Natural killer cell treated with Interleukin-12 subunit alpha and Interleukin-12 subunit beta and Interleukin-15 and Interleukin-18, amount 100 ng/mL, for 72 hours (primary cell): ENCODE measurements around the gene RNF167. TPM values are rescaled to one million over a fixed set of nuclear protein-coding genes. Genes with fewer than 3 reads are reported as not detected.
"Not testable (repeated sequence)": the region's sequence is repeated elsewhere in the genome, so short reads cannot be mapped to it uniquely, and the experiment has no call there.

Experiments used
- ATAC-seq, 2 donors: fragments of 150-1000 bp; cut with Tn5 transposase in 1 of 2; sonication (Bioruptor Pico), chemical (Tn5 transposase) in 1 of 2; 2 replicates each; pipeline ENCODE4 v1.10.0; 2021
- DNase-seq: peaks from one replicate; pipeline ENCODE4 v3.0.0; 2022; ENCODE audit warnings: low spot score
- H3K27ac Mint-ChIP-seq, 2 donors: 1 replicate in 1 of 2; 2 replicates in 1 of 2; pipeline ENCODE4 v1.8.0; 2022; ENCODE audit warnings: mixed read lengths in 2 of 2, mild to moderate bottlenecking in 1 of 2, moderate library complexity in 1 of 2
- H3K27me3 Mint-ChIP-seq, 2 donors: 1 replicate in 1 of 2; 2 replicates in 1 of 2; pipeline ENCODE4 v1.8.0; 2022; ENCODE audit warnings: mixed read lengths in 2 of 2
- H3K36me3 Mint-ChIP-seq: one replicate; pipeline ENCODE4 v1.8.0; 2022; ENCODE audit warnings: mixed read lengths
- H3K4me1 Mint-ChIP-seq, 2 donors: 1 replicate in 1 of 2; 2 replicates in 1 of 2; pipeline ENCODE4 v1.8.0; 2022; ENCODE audit warnings: low read depth in 2 of 2, mixed read lengths in 2 of 2, mild to moderate bottlenecking in 1 of 2
- H3K4me3 Mint-ChIP-seq: one replicate; pipeline ENCODE4 v1.8.0; 2022; ENCODE audit warnings: mixed read lengths
- H3K9me3 Mint-ChIP-seq: 2 replicates; pipeline ENCODE4 v1.8.0; 2022; ENCODE audit warnings: mixed read lengths
- total RNA-seq, 2 donors: library from RNA; stranded (reverse); gene quantifications; one replicate each; pipeline ENCODE4 v1.2.3, GENCODE V29; 2022

RNF167 gene
- total RNA-seq, 2 donors from 2014 or later: 144 to 150 TPM

DNA sequence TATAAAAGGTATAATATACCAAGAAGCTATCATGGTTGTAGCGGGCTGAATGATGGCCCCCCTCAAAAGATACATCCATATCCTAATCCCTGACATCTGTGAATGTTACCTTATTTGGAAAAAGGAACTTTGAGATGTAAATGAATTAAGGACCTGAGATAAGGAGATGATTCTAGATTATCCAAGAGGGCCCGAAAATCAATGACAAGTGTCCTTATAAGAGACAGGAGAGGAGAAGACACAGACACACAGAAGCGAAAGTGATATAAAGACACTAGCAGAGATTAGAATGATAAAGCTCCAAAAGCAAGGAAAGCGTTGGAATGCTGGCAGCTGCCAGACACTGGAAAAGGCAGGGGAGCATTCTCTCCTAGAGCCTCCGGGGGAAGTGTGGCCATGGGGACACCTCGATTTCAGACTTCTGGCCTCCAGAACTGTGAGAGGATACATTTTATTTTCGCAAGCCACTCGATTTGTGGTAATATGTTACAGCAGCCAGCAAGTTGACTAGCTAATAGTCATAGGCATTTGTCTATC is 20.5 kb upstream of the RNF167 start:
- Mint-ChIP-seq H3K4me1 (peaks cover 0 to 8% of the 10 kb centered on the region in 2 donors), H3K36me3 (no peaks in the 10 kb centered on the region), H3K9me3 (no peaks in the 10 kb centered on the region), H3K4me3 (no peak overlapping the region), H3K27ac (no peak overlapping the region), H3K27me3 (no peaks in the 10 kb centered on the region)
- ATAC-seq (no peak), DNase-seq (no peak)

- no peak for DNase-seq
- Mint-ChIP-seq H3K36me3 (no peaks in the 10 kb centered on the region), H3K9me3 (no peaks in the 10 kb centered on the region), H3K27me3 (no peaks in the 10 kb centered on the region), H3K4me3 (no peak overlapping the region), H3K4me1 (peaks cover 0 to 8% of the 10 kb centered on the region in 2 donors), H3K27ac (peak overlapping the region in 1 of 2 donors; percentile 45)
- ATAC-seq: peak; percentile 68 to 91
Observed at GRCh38 chr17:4920351-4921048, 19.6 kb upstream of the RNF167 start.

DNA sequence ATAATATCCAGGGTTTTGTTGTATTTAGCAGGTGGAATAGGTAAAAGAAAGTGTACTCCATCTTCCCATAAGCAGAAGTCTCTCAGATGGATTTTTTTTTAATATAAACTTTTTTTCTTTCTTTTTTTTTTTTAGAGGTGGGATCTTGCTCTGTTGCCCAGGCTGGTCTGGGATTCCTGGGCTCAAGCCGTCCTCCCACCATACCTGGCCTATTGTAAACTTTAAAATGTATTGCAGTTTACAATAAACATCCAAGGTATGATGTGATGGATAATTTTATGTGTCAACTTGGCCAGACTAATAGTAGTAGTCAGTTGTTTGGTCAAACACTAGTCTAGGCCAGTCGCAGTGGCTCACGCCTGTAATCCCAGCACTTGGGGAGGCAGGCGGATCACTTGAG is 18.7 kb upstream of the RNF167 start:
- Mint-ChIP-seq H3K4me3 (no peak overlapping the region), H3K27ac (no peak overlapping the region), H3K4me1 (peaks cover 0 to 8% of the 10 kb centered on the region in 2 donors), H3K36me3 (no peaks in the 10 kb centered on the region), H3K27me3 (no peaks in the 10 kb centered on the region), H3K9me3 (no peaks in the 10 kb centered on the region)
- no peak for ATAC-seq
- DNase-seq: no peak

DNA sequence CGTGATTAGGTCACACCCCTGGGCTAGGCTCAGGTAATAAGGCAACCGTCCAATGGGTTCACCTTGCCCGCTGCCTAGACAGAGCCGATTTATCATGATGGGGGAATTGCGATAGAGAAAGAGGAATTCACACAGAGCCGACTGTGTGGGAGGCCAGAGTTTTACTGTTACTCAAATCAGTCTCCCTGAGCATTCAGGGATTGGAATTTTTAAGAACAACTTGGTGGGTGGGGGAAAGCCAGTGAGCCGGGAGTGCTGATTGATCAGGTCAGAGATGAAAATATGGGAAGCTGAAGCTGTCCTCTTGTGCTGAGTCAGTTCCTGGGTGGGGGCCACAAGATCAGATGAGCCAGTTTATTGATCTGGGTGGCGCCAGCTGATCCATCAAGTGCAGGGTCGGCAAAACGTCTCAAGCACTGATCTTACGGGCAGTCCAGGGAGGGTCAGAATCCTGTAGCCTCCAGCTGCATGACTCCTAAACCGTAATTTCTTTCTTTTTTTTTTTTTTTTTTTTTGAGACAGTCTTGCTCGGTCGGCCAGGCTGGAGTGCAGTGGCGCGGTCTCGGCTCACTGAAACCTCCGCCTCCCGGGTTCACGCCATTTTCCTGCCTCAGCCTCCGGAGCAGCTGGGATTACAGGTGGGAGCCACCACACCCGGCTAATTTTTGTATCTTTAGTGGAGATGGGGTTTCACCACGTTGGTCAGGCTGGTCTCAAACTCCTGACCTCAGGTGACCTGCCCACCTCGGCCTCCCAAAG is 13.3 kb upstream of the RNF167 start:
- not testable (repeated sequence) for H3K27me3 Mint-ChIP-seq, DNase-seq, H3K36me3 Mint-ChIP-seq, ATAC-seq, H3K4me3 Mint-ChIP-seq, H3K4me1 Mint-ChIP-seq, H3K27ac Mint-ChIP-seq, H3K9me3 Mint-ChIP-seq

DNA sequence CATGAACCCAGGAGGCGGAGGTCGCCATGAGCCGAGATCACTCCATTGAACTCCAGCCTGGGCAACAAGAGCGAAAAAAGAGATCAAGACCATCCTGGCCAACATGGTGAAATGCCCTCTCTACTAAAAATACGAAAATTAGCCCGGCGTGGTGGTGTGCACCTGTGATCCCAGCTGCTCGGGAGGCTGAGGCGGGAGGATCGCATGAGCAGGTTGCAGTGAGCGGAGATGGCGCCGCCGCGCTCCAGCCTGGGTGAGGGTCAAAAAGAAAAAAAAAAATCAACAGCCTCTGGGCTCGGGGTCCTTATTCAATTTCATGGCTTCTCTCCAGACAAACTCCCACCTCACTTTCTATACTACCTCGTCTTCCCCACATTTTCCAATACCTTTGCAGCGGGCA is 11.2 kb upstream of the RNF167 start:
- ATAC-seq (no peak), DNase-seq (no peak)
- Mint-ChIP-seq H3K4me1 (peaks cover 8 to 27% of the 10 kb centered on the region in 2 donors), H3K36me3 (no peaks in the 10 kb centered on the region), H3K27me3 (peaks cover 0 to under 1% of the 10 kb centered on the region in 2 donors), H3K9me3 (no peaks in the 10 kb centered on the region), H3K4me3 (no peak overlapping the region), H3K27ac (no peak overlapping the region)

- DNase-seq (no peak), ATAC-seq (no peak)
- H3K4me1 Mint-ChIP-seq: peaks cover 25 to 44% of the 10 kb centered on the region in 2 donors
- H3K4me3 Mint-ChIP-seq: no peak within 1 kb of the TSS
- H3K36me3 Mint-ChIP-seq: no peaks in the 10 kb centered on the region
- peaks cover 0 to 2% of the 10 kb centered on the region in 2 donors for H3K27me3 Mint-ChIP-seq
- peak within 1 kb of the TSS in 1 of 2 donors; percentile 1 for H3K27ac Mint-ChIP-seq
- H3K9me3 Mint-ChIP-seq: no peaks in the 10 kb centered on the region
Observed at GRCh38 chr17:4931963-4932362, 8.1 kb upstream of the RNF167 start, which contains the start of gene GP1BA. Gene GP1BA (plus strand): TSS chr17:4932277. CDS start chr17:4932605, 328 bp downstream.

DNA sequence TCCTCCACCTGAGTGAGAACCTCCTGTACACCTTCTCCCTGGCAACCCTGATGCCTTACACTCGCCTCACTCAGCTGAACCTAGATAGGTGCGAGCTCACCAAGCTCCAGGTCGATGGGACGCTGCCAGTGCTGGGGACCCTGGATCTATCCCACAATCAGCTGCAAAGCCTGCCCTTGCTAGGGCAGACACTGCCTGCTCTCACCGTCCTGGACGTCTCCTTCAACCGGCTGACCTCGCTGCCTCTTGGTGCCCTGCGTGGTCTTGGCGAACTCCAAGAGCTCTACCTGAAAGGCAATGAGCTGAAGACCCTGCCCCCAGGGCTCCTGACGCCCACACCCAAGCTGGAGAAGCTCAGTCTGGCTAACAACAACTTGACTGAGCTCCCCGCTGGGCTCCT is 7.3 kb upstream of the RNF167 start:
- no peaks in the 10 kb centered on the region for H3K36me3 Mint-ChIP-seq
- H3K27ac Mint-ChIP-seq: no peak overlapping the region
- ATAC-seq: no peak
- H3K4me3 Mint-ChIP-seq: no peak overlapping the region
- no peak for DNase-seq
- peaks cover 0 to 2% of the 10 kb centered on the region in 2 donors for H3K27me3 Mint-ChIP-seq
- no peaks in the 10 kb centered on the region for H3K9me3 Mint-ChIP-seq
- H3K4me1 Mint-ChIP-seq: peaks cover 25 to 47% of the 10 kb centered on the region in 2 donors

DNA sequence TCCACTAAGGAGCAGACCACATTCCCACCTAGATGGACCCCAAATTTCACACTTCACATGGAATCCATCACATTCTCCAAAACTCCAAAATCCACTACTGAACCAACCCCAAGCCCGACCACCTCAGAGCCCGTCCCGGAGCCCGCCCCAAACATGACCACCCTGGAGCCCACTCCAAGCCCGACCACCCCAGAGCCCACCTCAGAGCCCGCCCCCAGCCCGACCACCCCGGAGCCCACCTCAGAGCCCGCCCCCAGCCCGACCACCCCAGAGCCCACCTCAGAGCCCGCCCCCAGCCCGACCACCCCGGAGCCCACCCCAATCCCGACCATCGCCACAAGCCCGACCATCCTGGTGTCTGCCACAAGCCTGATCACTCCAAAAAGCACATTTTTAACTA is 6.4 kb upstream of the RNF167 start:
- DNase-seq: no peak
- Mint-ChIP-seq H3K27me3 (peaks cover 0 to 2% of the 10 kb centered on the region in 2 donors), H3K4me3 (peak overlapping the region; percentile 47), H3K9me3 (no peaks in the 10 kb centered on the region), H3K36me3 (no peaks in the 10 kb centered on the region), H3K4me1 (peaks cover 31 to 51% of the 10 kb centered on the region in 2 donors), H3K27ac (peak overlapping the region; percentile 49 to 88)
- no peak for ATAC-seq

DNA sequence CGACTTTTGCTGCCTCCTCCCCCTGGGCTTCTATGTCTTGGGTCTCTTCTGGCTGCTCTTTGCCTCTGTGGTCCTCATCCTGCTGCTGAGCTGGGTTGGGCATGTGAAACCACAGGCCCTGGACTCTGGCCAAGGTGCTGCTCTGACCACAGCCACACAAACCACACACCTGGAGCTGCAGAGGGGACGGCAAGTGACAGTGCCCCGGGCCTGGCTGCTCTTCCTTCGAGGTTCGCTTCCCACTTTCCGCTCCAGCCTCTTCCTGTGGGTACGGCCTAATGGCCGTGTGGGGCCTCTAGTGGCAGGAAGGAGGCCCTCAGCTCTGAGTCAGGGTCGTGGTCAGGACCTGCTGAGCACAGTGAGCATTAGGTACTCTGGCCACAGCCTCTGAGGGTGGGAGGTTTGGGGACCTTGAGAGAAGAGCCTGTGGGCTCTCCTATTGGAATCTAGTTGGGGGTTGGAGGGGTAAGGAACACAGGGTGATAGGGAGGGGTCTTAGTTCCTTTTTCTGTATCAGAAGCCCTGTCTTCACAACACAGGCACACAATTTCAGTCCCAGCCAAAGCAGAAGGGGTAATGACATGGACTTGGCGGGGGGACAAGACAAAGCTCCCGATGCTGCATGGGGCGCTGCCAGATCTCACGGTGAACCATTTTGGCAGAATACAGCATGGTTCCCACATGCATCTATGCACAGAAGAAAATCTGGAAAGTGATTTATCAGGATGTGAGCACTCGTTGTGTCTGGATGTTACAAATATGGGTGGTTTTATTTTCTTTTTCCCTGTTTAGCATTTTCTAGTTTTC is 5.7 kb upstream of the RNF167 start:
- Mint-ChIP-seq H3K4me3 (peak overlapping the region; percentile 47), H3K4me1 (peaks cover 37 to 55% of the 10 kb centered on the region in 2 donors), H3K27me3 (peaks cover 0 to 2% of the 10 kb centered on the region in 2 donors), H3K27ac (peak overlapping the region; percentile 49 to 88), H3K36me3 (no peaks in the 10 kb centered on the region), H3K9me3 (no peaks in the 10 kb centered on the region)
- peak; percentile 58 to 60 for ATAC-seq
- DNase-seq: no peak

DNA sequence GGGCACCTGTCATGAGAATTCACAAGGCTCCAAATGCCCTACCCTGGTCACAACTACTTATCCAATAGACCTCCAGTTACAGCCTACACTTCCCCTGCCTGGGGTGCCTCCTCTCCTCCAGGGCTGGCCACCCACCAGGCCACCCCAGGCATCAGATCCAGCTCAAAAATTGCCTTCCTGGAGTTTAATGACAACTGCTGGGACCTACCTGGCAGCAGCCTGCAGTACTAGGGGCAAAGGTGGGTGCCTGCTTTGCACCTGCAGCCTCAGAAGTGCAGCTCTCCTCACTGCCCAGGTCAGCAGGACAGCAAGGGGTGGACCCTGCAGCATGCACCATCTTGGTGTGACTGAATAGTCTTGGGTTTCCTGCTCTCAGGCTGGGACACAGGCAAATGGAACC is 4.4 kb upstream of the RNF167 start:
- DNase-seq: no peak
- Mint-ChIP-seq H3K9me3 (no peaks in the 10 kb centered on the region), H3K4me3 (no peak overlapping the region), H3K4me1 (peaks cover 44 to 55% of the 10 kb centered on the region in 2 donors), H3K27me3 (peaks cover 0 to 2% of the 10 kb centered on the region in 2 donors), H3K27ac (peak overlapping the region in 1 of 2 donors; percentile 53), H3K36me3 (peaks cover 1% of the 10 kb centered on the region)
- ATAC-seq: no peak

- DNase-seq (no peak), ATAC-seq (no peak)
- peak overlapping the region in 1 of 2 donors; percentile 53 for H3K27ac Mint-ChIP-seq
- H3K27me3 Mint-ChIP-seq: peaks cover 0 to 2% of the 10 kb centered on the region in 2 donors
- no peaks in the 10 kb centered on the region for H3K9me3 Mint-ChIP-seq
- peaks cover 52 to 57% of the 10 kb centered on the region in 2 donors for H3K4me1 Mint-ChIP-seq
- H3K4me3 Mint-ChIP-seq: no peak overlapping the region
- peaks cover 9% of the 10 kb centered on the region for H3K36me3 Mint-ChIP-seq
Observed at GRCh38 chr17:4936436-4936835, 3.6 kb upstream of the RNF167 start.

GRCh38 chr17:4937553-4937952 is 2.5 kb upstream of the RNF167 start:
- DNase-seq (no peak), ATAC-seq (no peak)
- peaks cover 0 to 2% of the 10 kb centered on the region in 2 donors for H3K27me3 Mint-ChIP-seq
- peak overlapping the region; percentile 13 for H3K4me3 Mint-ChIP-seq
- H3K36me3 Mint-ChIP-seq: peaks cover 16% of the 10 kb centered on the region
- H3K4me1 Mint-ChIP-seq: peaks cover 60 to 63% of the 10 kb centered on the region in 2 donors
- no peak overlapping the region for H3K27ac Mint-ChIP-seq
- no peaks in the 10 kb centered on the region for H3K9me3 Mint-ChIP-seq

DNA sequence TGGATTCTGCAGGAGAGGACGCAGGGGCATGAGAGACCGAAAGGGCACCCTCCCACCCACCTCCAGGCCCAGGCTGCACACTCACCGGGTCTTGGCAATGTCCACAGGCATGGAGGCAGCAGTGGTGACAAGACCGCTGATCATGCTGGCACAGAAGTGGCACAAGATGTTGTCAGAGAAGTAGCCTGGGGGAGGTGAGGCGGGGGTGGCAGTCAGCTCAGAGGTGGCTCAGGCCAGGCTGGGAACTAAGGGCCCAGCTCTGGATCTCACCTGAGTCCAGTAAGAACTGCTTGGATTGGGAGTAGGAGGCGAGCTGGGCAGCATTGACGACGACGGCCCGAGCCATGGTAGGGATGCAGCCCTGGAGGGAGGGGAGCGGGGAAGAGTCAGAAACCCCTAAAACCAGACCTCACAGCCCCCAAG is 2.0 kb upstream of the RNF167 start:
- Mint-ChIP-seq H3K27ac (peak overlapping the region; percentile 76 to 96), H3K27me3 (peaks cover 0 to 2% of the 10 kb centered on the region in 2 donors), H3K9me3 (no peaks in the 10 kb centered on the region), H3K36me3 (peaks cover 19% of the 10 kb centered on the region), H3K4me3 (peak overlapping the region; percentile 100), H3K4me1 (peaks cover 60 to 68% of the 10 kb centered on the region in 2 donors)
- no peak for DNase-seq
- no peak for ATAC-seq
